ENCODE measurements around the gene PLXNA2.

PLXNA2 gene

DNA sequence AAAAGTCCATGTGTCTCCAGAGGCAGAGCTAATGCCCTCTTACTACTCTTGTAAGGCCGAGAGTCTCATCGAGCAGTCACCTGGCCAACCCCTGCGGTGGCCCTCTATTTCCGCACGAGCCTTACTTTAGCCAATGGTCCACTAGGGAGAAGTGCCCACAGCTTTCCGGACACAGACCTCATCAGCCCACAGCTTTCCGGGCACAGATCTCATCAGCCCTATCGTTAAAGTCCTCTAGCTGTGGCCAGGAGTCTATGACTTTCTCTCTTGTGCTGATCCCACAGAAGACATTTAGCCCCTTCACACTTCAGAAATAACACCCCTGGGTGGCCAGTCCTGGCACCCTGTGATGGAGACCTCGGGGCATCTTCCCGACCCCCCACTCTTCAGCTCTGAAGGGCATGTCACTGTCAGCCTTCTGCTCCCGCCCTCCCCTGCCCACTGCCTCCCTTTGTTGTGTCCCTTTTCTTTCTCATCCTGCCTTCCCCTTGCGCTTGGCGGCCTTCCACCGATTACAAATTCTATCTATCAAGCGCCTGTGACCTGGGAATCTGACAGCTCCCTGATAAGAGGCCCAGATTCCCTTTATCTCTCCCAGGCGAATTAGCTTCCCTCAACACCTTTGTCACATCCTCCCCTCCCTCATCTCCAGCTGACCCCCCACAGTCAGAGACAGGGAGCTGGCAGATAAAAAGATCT is 161.0 kb downstream of the PLXNA2 start:
- DNase-seq: no peak

GRCh38 chr1:208081972-208082371 is 162.2 kb downstream of the PLXNA2 start:
- no peak for DNase-seq

- DNase-seq: no peak
Observed at GRCh38 chr1:208080396-208081286, 163.5 kb downstream of the PLXNA2 start.

- no peak for DNase-seq
Observed at GRCh38 chr1:208079161-208079560, 165.0 kb downstream of the PLXNA2 start.

- no peak for DNase-seq
Observed at GRCh38 chr1:208078752-208079151, 165.4 kb downstream of the PLXNA2 start.

DNA sequence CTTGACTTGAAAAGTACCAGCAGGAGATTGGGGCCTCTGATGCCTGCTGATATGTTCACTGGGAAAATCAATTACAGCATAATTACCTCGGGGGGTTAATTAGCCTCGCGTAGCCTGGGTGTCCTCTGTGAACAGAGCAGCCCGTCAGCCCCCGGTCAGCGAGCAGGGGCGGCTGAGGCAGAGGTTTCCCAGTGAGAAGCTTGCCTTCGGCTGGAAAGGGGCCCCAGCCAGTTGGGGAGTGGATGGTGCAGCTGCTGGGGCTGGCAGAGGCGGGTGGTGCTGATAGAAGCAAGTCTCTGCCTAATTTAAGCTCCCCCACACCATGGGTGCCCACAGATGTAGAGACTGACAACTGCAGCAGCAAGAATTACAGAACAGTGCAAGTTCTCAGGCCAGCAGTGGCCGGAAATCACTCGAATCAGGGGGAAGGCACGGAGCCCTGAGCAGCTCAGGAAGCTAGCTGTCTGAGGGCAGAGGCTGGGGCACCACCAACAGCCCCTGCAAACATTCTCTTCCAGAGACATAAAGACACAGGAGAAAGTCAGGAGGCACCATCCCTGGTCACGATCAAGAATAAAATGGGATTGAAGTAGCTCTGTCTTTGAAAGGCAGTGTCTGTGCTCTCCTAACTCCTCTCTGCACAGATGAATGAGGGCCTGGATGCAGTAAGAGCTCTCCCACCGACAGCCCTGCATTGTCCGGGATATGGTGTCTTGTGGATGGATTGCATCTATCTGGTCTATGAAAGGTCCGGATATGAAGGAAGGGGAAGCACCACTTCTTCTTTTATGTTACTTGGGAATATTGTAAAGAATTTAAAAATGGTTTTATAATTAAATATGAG is 166.7 kb downstream of the PLXNA2 start:
- no peak for DNase-seq

DNA sequence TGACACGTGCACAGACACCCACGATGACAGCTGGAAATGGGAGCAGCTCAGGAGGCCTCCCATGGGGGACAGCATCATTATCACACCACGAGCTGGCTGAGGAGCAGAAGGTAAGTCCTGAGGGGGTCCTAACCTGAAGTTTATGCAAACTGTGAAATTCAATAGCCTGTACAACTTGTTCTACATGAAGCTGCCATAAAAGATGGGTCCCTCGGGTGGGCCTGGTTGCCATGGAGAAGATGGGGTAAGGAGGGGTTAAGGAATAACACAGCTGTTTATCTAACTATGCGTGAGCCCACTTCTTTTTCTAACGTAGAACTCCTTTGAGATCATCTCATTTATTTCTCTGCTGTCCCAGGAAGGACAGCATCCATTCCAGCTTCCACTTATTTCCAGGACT is 169.8 kb downstream of the PLXNA2 start:
- no peak for DNase-seq

DNA sequence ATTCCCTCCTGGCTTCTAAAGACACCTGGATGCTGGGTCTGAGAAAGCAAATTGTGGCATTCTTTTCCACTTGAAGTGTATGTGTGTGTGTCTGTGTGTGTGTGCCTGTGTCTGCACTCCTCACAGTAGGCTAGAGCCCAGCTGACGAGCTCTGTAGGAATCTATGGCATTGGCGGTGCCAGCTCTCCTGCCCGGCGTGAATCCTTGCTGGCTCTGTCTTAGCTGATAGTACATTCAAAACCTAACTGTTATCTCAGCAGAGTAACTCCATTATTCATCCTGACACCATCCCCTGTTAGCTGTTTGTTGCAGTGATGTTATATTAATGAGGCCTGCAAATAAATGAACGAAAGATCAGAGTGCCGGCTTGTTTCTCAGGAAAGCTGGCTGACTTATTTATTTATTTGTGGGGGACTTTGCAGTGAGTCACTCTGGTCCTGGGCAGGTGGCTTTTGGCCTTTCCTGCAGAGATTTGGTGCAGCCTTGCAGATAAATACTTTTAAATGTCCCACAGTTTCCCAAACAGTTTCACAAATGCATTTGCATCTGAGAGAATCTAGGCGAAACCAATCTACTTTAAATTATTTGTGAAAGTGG is 172.7 kb downstream of the PLXNA2 start:
- DNase-seq: no peak

- DNase-seq: no peak
Observed at GRCh38 chr1:208069908-208070307, 174.3 kb downstream of the PLXNA2 start.

DNA sequence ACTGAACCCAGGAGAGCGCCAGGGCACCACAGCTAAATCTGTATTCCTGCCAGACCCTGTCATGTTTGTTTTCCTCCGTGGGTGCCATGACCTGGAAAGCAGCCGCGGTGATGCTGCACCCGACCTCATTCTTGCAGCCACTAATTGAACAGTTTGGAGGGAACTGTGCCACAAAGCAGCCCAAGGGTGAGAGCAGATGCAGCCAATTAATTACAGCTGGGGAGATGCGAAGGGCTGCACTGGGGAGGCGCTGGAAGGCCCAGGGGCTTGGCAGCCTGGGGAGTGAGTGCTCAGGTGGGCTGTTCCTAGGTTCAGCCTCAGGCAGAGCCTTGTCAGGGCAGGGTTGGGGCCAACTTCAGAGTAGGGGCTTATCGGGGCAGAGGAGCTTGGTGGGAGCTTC is 174.9 kb downstream of the PLXNA2 start:
- no peak for DNase-seq

DNA sequence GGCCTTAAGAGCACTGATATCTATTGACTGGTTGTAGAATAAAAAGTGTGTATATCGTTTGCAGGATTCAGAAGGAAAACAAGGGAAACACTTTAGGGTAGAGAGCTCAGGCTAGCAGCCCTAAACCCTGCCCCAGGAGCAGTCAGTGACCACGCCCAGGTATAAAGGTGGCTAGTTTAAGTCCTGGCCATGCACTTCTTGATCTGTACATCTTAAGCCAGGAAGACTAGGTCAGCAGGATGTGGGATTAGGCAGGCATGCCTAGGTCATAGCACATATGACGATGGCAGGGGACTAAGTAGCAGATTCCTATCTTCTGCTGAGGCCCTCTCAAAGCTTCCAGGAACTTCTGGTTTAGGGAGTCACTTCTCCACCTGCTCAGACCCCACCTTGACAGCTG is 175.3 kb downstream of the PLXNA2 start:
- no peak for DNase-seq

- DNase-seq: no peak
Observed at GRCh38 chr1:208068407-208068806, 175.8 kb downstream of the PLXNA2 start.

DNA sequence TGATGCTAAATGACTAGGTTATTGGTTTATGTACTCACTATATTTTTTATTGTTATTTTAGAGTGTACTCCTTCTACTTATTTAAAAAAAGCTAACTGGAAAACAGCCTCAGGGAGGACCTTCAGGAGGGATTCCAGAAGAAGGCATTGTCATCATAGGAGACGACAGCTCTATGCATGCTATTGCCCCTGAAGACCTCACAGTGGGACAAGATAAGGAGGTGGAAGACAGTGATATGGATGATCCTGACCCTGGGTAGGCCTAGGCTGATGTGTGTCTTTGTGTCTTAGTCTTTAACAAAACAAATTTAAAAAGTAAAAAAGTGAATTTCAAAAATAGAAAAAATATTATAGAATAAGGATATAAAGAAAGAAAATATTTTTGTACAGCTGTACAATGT is 177.6 kb downstream of the PLXNA2 start:
- no peak for DNase-seq

DNA sequence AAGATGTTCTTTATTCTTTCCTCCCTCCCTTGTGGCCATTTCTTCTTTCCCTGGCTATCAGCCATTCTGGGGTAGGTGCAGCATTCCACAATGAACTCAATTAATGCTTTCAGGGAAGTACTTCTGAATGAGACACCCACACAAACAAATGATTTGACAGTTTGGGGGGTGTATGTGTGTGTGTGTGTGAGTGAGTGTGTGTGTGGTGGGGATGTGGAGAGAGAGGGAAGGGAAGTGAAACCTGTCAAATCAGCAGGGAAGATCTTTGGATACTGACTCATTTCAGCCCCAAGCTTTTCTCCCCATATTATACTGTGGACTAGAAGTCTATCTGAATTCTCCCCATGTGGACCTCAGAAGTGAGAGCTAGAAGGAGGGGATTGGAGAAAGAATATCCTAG is 178.3 kb downstream of the PLXNA2 start:
- no peak for DNase-seq

GRCh38 chr1:208061632-208062031 is 182.6 kb downstream of the PLXNA2 start:
- DNase-seq: no peak

GRCh38 chr1:208061118-208061517 is 183.1 kb downstream of the PLXNA2 start:
- DNase-seq: no peak

DNA sequence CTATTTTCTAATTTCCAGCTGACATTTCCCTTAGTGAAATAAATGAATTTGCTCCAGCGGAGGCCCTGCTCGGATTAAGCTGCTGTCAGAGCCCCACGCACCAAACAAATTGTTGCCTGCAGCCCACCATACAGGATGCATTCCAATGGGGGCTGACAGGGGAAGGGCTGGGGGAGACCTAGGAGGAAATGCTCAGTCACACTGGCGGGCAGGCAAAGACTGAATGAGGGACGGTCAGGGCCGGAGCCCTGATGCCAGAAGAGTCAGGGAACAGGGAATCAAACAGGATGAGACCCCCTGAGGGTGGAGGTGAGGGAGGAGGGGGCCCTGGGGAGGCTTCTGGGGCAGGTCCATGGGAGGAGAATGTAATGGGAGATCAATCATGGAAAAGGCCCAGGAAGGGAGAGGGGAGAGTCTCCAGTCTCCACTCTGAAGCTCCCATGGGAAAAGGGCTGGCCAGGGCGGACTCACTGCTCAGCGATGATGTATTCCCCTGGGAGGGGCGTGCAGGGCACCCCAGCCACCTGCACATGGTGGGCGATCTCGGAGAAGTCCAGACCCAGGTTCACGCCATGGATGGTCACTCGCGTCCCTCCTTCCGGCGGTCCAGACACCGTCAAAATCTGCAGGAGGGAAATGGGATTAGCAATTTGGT is 183.8 kb downstream of the PLXNA2 start:
- DNase-seq: no peak

DNA sequence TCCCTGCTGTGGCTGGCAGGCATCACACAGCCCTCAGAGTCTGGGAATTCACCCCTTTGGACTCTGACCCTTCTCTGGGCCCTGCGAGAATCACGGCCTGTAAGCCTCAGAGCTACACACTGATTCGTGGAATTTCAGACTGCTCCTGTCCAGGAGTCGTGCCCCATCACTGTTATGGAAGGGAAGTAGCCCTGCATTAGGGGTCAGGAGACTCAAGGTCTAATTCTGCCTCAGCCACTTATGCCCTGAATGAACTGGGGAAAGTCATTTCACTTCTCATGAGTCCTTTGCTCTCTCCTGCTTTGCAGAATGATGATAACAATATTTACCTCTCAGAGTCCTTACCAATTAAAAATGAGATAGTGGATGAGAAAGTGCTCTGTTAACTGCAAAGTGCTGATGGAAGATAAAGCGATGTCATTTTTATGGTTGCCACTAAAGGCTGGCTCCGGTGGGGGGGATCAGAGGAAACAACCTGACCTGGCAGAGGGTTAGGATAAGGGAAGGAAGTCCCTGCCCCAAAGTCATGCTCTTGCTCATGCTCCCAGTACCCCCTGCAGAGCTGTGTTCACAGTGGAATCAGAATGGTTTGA is 184.7 kb downstream of the PLXNA2 start:
- DNase-seq: no peak

GRCh38 chr1:208058756-208059155 is 185.4 kb downstream of the PLXNA2 start:
- no peak for DNase-seq

DNA sequence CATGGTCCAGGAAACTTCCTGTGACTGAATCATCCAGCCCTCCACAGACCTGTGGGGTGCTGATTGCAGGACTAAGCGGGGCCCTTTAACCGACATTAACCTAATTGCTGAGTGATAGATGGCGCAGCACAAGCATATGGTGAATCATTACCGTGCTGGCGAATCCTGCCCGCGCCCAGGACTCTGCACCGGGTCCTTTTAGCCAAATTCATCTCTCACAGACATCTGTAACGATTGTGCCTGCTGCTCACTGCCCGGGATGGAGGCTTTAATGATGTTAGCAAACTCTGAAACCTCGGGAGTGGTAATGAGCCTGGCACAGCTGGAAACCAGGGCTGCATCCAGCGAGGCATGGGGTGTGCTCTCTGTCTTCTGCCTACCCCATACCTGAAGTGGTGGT is 185.9 kb downstream of the PLXNA2 start:
- no peak for DNase-seq

GRCh38 chr1:208057056-208057455 is 187.1 kb downstream of the PLXNA2 start:
- no peak for DNase-seq

GRCh38 chr1:208055535-208055934 is 188.6 kb downstream of the PLXNA2 start:
- no peak for DNase-seq

Data from SW 1271 (cell line).